HL-60 (cell line): ENCODE data around the gene SLC17A9.

ENCODE experiments used
- DNase-seq, 2 experiments: peaks; one replicate each; pipeline ENCODE4 v3.0.0-alpha.2; 2010 to 2020; ENCODE audit warnings: low read depth in 1 of 2, low spot score in 1 of 2
- H3K27ac ChIP-seq: fragments of 250-450 bp; sonication (Bioruptor Pico); replicated peaks from 2 replicates; pipeline ENCODE4 v1.5.1; 2020; ENCODE audit warnings: mild to moderate bottlenecking, moderate library complexity
- H3K27me3 ChIP-seq: fragments of 250-450 bp; sonication (Bioruptor Pico); 2 replicates; pipeline ENCODE4 v1.5.1; 2021; ENCODE audit warnings: mild to moderate bottlenecking, moderate library complexity; ENCODE audit not compliant: insufficient read depth, poor library complexity, severe bottlenecking
- H3K4me3 ChIP-seq: replicated peaks from 2 replicates; pipeline ENCODE4 v1.5.1; 2011; ENCODE audit warnings: mild to moderate bottlenecking, control low read depth, low read length; ENCODE audit not compliant: insufficient read depth
- GABPA ChIP-seq: IDR thresholded peaks from 2 replicates; pipeline ENCODE4 v1.6.1; 2012; ENCODE audit warnings: low read depth
- POLR2AphosphoS5 ChIP-seq: IDR thresholded peaks from 2 replicates; pipeline ENCODE4 v1.6.1; 2012; ENCODE audit warnings: low read depth
- SPI1 ChIP-seq: IDR thresholded peaks from 2 replicates; pipeline ENCODE4 v1.6.1; 2012; ENCODE audit warnings: low read depth, mild to moderate bottlenecking, borderline replicate concordance
- TF ChIP-seq, protein P1 (sequence below): IDR thresholded peaks from 2 replicates; pipeline ENCODE4 v1.6.1; 2012; ENCODE audit warnings: low read depth; ENCODE audit not compliant: insufficient replicate concordance
- TF ChIP-seq, protein P2 (sequence below): IDR thresholded peaks from one replicate; pipeline ENCODE4 v1.5.1; 2011; ENCODE audit warnings: low read length, control low read depth, inconsistent platforms; ENCODE audit not compliant: insufficient read depth

Gene SLC17A9

DNA sequence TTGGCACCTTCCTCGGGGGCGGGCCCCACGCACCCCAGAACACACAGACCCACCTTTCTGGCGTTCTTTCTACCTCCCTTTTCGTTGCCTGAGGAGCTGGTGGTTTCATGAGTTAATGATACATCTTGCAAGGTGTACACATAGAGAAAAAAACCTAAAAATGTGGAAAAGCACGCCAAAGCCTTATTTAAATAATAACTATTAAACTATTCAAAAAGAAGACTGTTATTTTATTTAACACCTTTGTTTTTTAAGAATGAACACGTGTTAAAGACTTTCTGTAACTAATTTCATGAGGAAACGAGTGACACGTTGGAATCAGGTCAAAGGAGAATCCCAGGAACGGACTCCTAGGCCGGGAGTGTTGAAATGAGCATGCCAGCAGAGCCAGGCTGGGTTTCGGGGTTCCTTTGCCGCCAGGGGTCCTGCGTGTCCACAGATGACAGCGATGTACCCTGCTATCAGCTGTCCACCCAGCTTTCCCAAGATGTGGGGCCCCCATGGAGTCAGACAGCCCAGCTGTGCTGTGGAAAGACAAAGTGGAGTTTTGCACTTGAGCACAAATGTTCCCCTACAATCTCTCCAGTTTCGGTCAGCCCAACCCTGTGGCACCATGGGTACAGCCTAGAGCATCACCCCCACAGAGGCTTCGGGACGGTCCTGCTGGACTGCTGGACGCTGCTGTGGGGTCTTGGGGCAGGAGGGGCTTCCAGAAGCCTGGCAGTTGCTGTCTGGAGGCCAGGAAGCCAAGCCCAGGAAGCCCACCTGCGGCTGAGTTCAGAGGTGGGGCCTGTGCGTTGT, 16.1 kb downstream of the SLC17A9 start:
- Histone ChIP-seq H3K27me3 (peaks cover 14% of the 10 kb centered on the region), H3K27ac (no peak overlapping the region), H3K4me3 (no peak overlapping the region)
- TF ChIP-seq POLR2AphosphoS5 (no peak), SPI1 (no peak), GABPA (no peak)
- TF ChIP-seq, protein P1, sequence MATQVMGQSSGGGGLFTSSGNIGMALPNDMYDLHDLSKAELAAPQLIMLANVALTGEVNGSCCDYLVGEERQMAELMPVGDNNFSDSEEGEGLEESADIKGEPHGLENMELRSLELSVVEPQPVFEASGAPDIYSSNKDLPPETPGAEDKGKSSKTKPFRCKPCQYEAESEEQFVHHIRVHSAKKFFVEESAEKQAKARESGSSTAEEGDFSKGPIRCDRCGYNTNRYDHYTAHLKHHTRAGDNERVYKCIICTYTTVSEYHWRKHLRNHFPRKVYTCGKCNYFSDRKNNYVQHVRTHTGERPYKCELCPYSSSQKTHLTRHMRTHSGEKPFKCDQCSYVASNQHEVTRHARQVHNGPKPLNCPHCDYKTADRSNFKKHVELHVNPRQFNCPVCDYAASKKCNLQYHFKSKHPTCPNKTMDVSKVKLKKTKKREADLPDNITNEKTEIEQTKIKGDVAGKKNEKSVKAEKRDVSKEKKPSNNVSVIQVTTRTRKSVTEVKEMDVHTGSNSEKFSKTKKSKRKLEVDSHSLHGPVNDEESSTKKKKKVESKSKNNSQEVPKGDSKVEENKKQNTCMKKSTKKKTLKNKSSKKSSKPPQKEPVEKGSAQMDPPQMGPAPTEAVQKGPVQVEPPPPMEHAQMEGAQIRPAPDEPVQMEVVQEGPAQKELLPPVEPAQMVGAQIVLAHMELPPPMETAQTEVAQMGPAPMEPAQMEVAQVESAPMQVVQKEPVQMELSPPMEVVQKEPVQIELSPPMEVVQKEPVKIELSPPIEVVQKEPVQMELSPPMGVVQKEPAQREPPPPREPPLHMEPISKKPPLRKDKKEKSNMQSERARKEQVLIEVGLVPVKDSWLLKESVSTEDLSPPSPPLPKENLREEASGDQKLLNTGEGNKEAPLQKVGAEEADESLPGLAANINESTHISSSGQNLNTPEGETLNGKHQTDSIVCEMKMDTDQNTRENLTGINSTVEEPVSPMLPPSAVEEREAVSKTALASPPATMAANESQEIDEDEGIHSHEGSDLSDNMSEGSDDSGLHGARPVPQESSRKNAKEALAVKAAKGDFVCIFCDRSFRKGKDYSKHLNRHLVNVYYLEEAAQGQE: no peak
- TF ChIP-seq, protein P2, sequence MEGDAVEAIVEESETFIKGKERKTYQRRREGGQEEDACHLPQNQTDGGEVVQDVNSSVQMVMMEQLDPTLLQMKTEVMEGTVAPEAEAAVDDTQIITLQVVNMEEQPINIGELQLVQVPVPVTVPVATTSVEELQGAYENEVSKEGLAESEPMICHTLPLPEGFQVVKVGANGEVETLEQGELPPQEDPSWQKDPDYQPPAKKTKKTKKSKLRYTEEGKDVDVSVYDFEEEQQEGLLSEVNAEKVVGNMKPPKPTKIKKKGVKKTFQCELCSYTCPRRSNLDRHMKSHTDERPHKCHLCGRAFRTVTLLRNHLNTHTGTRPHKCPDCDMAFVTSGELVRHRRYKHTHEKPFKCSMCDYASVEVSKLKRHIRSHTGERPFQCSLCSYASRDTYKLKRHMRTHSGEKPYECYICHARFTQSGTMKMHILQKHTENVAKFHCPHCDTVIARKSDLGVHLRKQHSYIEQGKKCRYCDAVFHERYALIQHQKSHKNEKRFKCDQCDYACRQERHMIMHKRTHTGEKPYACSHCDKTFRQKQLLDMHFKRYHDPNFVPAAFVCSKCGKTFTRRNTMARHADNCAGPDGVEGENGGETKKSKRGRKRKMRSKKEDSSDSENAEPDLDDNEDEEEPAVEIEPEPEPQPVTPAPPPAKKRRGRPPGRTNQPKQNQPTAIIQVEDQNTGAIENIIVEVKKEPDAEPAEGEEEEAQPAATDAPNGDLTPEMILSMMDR: no peak
- peak in 1 of 2 experiments; percentile 18 for DNase-seq

DNA sequence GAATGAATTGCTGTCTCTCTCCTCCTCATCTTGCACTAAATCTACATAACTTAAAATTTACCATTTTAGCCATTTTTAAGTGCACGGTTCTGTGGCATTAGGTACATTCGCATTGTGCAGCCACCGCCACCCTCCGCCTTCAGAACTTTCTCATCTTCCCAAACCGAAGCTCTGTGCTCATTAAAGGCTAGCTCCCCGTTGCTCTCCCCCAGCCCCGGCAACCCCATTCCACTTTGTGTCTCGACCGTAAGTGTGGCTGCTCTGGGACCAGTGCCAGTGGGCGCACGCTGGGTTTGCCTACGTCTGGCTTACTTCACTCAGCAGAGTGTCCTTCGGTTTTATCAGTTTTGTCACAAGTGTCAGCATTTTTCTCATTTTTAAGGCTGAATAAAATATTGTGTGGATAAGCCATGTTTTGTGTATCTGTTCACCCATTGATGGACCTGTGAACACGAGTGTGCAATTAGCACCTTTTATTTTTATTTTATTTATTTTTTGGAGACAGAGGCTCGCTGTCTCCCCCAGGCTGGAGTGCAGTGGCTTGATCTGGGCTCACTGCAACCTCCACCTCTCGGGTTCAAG, 16.8 kb downstream of the SLC17A9 start:
- H3K27ac ChIP-seq: no peak overlapping the region
- TF ChIP-seq POLR2AphosphoS5 (no peak; the same call in 1 of the 2 replicates), SPI1 (no peak), GABPA (no peak)
- TF ChIP-seq, protein P1: no peak
- TF ChIP-seq, protein P2: no peak
- peaks cover 21% of the 10 kb centered on the region for H3K27me3 ChIP-seq
- no peak for DNase-seq
- H3K4me3 ChIP-seq: no peak overlapping the region

DNA sequence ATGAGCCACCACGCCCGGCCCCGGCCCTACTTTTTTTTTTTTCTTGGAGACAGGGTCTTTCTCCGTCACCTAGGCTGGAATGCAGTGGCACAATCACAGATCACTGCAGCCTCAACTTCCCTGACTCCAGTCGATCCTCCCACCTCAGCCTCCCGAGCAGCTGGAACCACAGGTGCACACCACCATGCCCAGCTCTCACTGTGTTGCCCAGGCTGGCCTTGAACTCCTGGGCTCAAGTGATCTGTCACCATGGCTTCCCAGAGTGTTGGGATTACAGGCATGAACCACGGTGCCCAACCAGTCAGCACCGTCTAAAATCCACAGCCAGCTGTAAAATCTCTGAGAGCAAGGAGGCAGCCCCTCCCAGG, 17.4 kb downstream of the SLC17A9 start:
- TF ChIP-seq, protein P2: no peak
- TF ChIP-seq POLR2AphosphoS5: no peak
- TF ChIP-seq, protein P1: no peak
- no peak overlapping the region for H3K27ac ChIP-seq
- peaks cover 27% of the 10 kb centered on the region for H3K27me3 ChIP-seq
- DNase-seq: no peak
- no peak overlapping the region for H3K4me3 ChIP-seq
